GM23338 (cell line): ENCODE measurements around the gene CCNY. TPM values are rescaled to one million over a fixed set of nuclear protein-coding genes. Genes with fewer than 3 reads are reported as not detected.

ENCODE experiments used
- ATAC-seq: fragments of 200-7000 bp; cut with Tn5 transposase; 3 replicates; pipeline ENCODE4 v1.9.1; 2020
- DNase-seq: peaks from one replicate; pipeline ENCODE4 v3.0.0-alpha.2; 2015; ENCODE audit warnings: low spot score
- H2AFZ ChIP-seq: fragments of 200-600 bp; sonication (generic); 2 replicates; pipeline ENCODE4 v1.8.0; 2016; ENCODE audit warnings: antibody characterized with exemption, mild to moderate bottlenecking, moderate library complexity
- H3F3A ChIP-seq: fragments of 200-600 bp; sonication (generic); replicated peaks from 2 replicates; pipeline ENCODE4 v1.8.0; 2017; ENCODE audit warnings: antibody characterized with exemption, mixed run types, low read depth
- H3K27ac ChIP-seq: fragments of 200-600 bp; sonication (generic); 2 replicates; pipeline ENCODE4 v1.6.1; 2016; ENCODE audit warnings: low read depth
- H3K27me3 ChIP-seq: fragments of 200-600 bp; sonication (generic); 2 replicates; pipeline ENCODE4 v1.8.0; 2016; ENCODE audit warnings: mild to moderate bottlenecking, mixed run types, moderate library complexity; ENCODE audit not compliant: insufficient read depth
- H3K36me3 ChIP-seq: fragments of 200-600 bp; sonication (generic); 2 replicates; pipeline ENCODE4 v1.8.0; 2016; ENCODE audit warnings: mild to moderate bottlenecking; ENCODE audit not compliant: insufficient read depth
- H3K4me1 ChIP-seq: fragments of 200-600 bp; sonication (generic); 2 replicates; pipeline ENCODE4 v1.8.0; 2016; ENCODE audit warnings: mild to moderate bottlenecking, moderate library complexity; ENCODE audit not compliant: insufficient read depth
- H3K4me2 ChIP-seq: fragments of 200-600 bp; sonication (generic); 2 replicates; pipeline ENCODE4 v1.7.1; 2017; ENCODE audit warnings: mixed run types
- H3K4me3 ChIP-seq: fragments of 200-600 bp; sonication (generic); 2 replicates; pipeline ENCODE4 v1.6.1; 2016; ENCODE audit warnings: mixed run types
- H3K79me2 ChIP-seq: fragments of 200-600 bp; sonication (generic); replicated peaks from 2 replicates; pipeline ENCODE4 v1.8.0; 2017; ENCODE audit warnings: mild to moderate bottlenecking; ENCODE audit not compliant: insufficient read depth
- H3K9me2 ChIP-seq: fragments of 200-600 bp; sonication (generic); 2 replicates; pipeline ENCODE4 v1.8.0; 2017; ENCODE audit not compliant: insufficient read depth
- H4K20me1 ChIP-seq: fragments of 200-600 bp; sonication (generic); replicated peaks from 2 replicates; pipeline ENCODE4 v1.8.0; 2017; ENCODE audit warnings: mild to moderate bottlenecking; ENCODE audit not compliant: insufficient read depth
- H3K27ac Mint-ChIP-seq: 2 replicates; pipeline ENCODE4 v1.8.0; 2020; ENCODE audit warnings: inconsistent platforms, mild to moderate bottlenecking, moderate library complexity, mixed read lengths
- H3K27me3 Mint-ChIP-seq: 3 replicates; pipeline ENCODE4 v1.8.0; 2022; ENCODE audit warnings: low read depth, mild to moderate bottlenecking, moderate library complexity, mixed read lengths, inconsistent platforms; ENCODE audit not compliant: insufficient read depth, poor library complexity
- H3K36me3 Mint-ChIP-seq: 3 replicates; pipeline ENCODE4 v1.8.0; 2021; ENCODE audit warnings: low read depth, mild to moderate bottlenecking, inconsistent platforms, moderate library complexity, mixed read lengths
- H3K4me1 Mint-ChIP-seq: 3 replicates; pipeline ENCODE4 v1.8.0; 2020; ENCODE audit warnings: mild to moderate bottlenecking, inconsistent platforms, mixed read lengths
- H3K4me3 Mint-ChIP-seq: 3 replicates; pipeline ENCODE4 v1.8.0; 2021; ENCODE audit warnings: moderate library complexity, mild to moderate bottlenecking, inconsistent platforms, mixed read lengths
- H3K9me3 Mint-ChIP-seq: 3 replicates; pipeline ENCODE4 v1.8.0; 2020; ENCODE audit warnings: moderate library complexity, mild to moderate bottlenecking, inconsistent platforms, mixed read lengths
- CREB1 ChIP-seq: fragments of 250-450 bp; sonication (Bioruptor Pico); IDR thresholded peaks from 2 replicates; pipeline ENCODE4 v1.5.0; 2020; ENCODE audit warnings: low read depth, mild to moderate bottlenecking, moderate library complexity
- ETS1 ChIP-seq: IDR thresholded peaks from 2 replicates; pipeline ENCODE4 v1.6.1; 2016; ENCODE audit warnings: antibody characterized with exemption
- EZH2phosphoT487 ChIP-seq: fragments of 200-600 bp; sonication (generic); IDR thresholded peaks from one replicate; pipeline ENCODE4 v1.8.1; 2018; ENCODE audit warnings: antibody characterized with exemption; ENCODE audit not compliant: unreplicated experiment
- JUNB ChIP-seq: IDR thresholded peaks from one replicate; pipeline ENCODE4 v1.6.1; 2016; ENCODE audit warnings: antibody characterized with exemption; ENCODE audit not compliant: unreplicated experiment
- NANOG ChIP-seq: IDR thresholded peaks from 2 replicates; pipeline ENCODE4 v1.6.1; 2016; ENCODE audit warnings: antibody characterized with exemption, borderline replicate concordance
- POLR2AphosphoS5 ChIP-seq: IDR thresholded peaks from 2 replicates; pipeline ENCODE4 v1.6.1; 2016; ENCODE audit warnings: antibody characterized with exemption, low read depth
- ZNF331 ChIP-seq: fragments of 250-450 bp; sonication (Bioruptor Pico); IDR thresholded peaks from 2 replicates; pipeline ENCODE4 v1.5.0; 2020; ENCODE audit warnings: low read depth, mild to moderate bottlenecking, moderate library complexity
- polyA plus RNA-seq: library from polyadenylated mRNA; unstranded; fragments of >200 nt; fragmentation: Nextera tagmentation; extraction: Ambion mirVana; gene quantifications from 2 replicates; pipeline ENCODE4 v1.2.1, GENCODE V29; 2016
- total RNA-seq: library from RNA; depleted of rRNA; stranded (reverse); fragments of >200 nt; shearing (Covaris generic); gene quantifications from 2 replicates; pipeline ENCODE4 v1.2.3, GENCODE V29; 2014
- TF ChIP-seq, protein P1 (sequence below): IDR thresholded peaks from one replicate; pipeline ENCODE4 v1.6.1; 2018; ENCODE audit warnings: antibody characterized with exemption; ENCODE audit not compliant: unreplicated experiment
- TF ChIP-seq, protein P2 (sequence below), 2 experiments: fragments of 200-600 bp in 1 of 2; sonication (generic) in 1 of 2; conservative IDR thresholded peaks; 2 replicates each; pipeline versions ENCODE4 v1.5.1 to v1.6.1; 2016 to 2017; ENCODE audit warnings: antibody characterized with exemption in 2 of 2, low read depth in 2 of 2, mild to moderate bottlenecking in 2 of 2, moderate library complexity in 1 of 2
- TF ChIP-seq, protein P3 (sequence below): fragments of 250-450 bp; sonication (Bioruptor Pico); IDR thresholded peaks from 2 replicates; pipeline ENCODE4 v1.5.0; 2020; ENCODE audit warnings: mild to moderate bottlenecking, moderate library complexity

CCNY gene
- total and polyA plus RNA-seq, 2 experiments from 2014 or later, result 14.2 to 29.0 TPM

- Histone ChIP-seq H3K4me3 (no peak overlapping the region), H3K27me3 (no peaks in the 10 kb centered on the region), H3K4me2 (no peak overlapping the region), H2AFZ (no peak overlapping the region), H3K9me2 (0 out of 2 replicates have a peak, but pooled peaks cover 3% of the 10 kb centered on the region), H3F3A (no peaks in the 10 kb centered on the region), H3K27ac (no peak overlapping the region), H4K20me1 (no peaks in the 10 kb centered on the region), H3K36me3 (0 out of 2 replicates have a peak, but pooled peaks cover 3% of the 10 kb centered on the region), H3K4me1 (peaks cover 4% of the 10 kb centered on the region; the same call in 1 of the 2 replicates), H3K79me2 (no peaks in the 10 kb centered on the region)
- Mint-ChIP-seq H3K27ac (no peak overlapping the region), H3K9me3 (no peaks in the 10 kb centered on the region), H3K36me3 (peaks cover 2% of the 10 kb centered on the region; the same call in 2 of the 3 replicates), H3K4me1 (peaks cover 9% of the 10 kb centered on the region), H3K27me3 (no peaks in the 10 kb centered on the region), H3K4me3 (no peak overlapping the region)
- DNase-seq, result no peak
- no peak; the same call in 1 of the 3 replicates for ATAC-seq
- TF ChIP-seq ETS1 (no peak), POLR2AphosphoS5 (no peak), JUNB (no peak), EZH2phosphoT487 (no peak), ZNF331 (CRISPR knock-in tag) (no peak), NANOG (no peak), CREB1 (no peak)
- TF ChIP-seq, protein P1, sequence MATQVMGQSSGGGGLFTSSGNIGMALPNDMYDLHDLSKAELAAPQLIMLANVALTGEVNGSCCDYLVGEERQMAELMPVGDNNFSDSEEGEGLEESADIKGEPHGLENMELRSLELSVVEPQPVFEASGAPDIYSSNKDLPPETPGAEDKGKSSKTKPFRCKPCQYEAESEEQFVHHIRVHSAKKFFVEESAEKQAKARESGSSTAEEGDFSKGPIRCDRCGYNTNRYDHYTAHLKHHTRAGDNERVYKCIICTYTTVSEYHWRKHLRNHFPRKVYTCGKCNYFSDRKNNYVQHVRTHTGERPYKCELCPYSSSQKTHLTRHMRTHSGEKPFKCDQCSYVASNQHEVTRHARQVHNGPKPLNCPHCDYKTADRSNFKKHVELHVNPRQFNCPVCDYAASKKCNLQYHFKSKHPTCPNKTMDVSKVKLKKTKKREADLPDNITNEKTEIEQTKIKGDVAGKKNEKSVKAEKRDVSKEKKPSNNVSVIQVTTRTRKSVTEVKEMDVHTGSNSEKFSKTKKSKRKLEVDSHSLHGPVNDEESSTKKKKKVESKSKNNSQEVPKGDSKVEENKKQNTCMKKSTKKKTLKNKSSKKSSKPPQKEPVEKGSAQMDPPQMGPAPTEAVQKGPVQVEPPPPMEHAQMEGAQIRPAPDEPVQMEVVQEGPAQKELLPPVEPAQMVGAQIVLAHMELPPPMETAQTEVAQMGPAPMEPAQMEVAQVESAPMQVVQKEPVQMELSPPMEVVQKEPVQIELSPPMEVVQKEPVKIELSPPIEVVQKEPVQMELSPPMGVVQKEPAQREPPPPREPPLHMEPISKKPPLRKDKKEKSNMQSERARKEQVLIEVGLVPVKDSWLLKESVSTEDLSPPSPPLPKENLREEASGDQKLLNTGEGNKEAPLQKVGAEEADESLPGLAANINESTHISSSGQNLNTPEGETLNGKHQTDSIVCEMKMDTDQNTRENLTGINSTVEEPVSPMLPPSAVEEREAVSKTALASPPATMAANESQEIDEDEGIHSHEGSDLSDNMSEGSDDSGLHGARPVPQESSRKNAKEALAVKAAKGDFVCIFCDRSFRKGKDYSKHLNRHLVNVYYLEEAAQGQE, result no peak
- TF ChIP-seq, protein P2, sequence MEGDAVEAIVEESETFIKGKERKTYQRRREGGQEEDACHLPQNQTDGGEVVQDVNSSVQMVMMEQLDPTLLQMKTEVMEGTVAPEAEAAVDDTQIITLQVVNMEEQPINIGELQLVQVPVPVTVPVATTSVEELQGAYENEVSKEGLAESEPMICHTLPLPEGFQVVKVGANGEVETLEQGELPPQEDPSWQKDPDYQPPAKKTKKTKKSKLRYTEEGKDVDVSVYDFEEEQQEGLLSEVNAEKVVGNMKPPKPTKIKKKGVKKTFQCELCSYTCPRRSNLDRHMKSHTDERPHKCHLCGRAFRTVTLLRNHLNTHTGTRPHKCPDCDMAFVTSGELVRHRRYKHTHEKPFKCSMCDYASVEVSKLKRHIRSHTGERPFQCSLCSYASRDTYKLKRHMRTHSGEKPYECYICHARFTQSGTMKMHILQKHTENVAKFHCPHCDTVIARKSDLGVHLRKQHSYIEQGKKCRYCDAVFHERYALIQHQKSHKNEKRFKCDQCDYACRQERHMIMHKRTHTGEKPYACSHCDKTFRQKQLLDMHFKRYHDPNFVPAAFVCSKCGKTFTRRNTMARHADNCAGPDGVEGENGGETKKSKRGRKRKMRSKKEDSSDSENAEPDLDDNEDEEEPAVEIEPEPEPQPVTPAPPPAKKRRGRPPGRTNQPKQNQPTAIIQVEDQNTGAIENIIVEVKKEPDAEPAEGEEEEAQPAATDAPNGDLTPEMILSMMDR (conservative IDR thresholded peaks at IDR 0.05; ENCODE audit: low read depth in 2 of 2), result no peak; a peak in 1 of 4 replicates
- TF ChIP-seq, protein P3, sequence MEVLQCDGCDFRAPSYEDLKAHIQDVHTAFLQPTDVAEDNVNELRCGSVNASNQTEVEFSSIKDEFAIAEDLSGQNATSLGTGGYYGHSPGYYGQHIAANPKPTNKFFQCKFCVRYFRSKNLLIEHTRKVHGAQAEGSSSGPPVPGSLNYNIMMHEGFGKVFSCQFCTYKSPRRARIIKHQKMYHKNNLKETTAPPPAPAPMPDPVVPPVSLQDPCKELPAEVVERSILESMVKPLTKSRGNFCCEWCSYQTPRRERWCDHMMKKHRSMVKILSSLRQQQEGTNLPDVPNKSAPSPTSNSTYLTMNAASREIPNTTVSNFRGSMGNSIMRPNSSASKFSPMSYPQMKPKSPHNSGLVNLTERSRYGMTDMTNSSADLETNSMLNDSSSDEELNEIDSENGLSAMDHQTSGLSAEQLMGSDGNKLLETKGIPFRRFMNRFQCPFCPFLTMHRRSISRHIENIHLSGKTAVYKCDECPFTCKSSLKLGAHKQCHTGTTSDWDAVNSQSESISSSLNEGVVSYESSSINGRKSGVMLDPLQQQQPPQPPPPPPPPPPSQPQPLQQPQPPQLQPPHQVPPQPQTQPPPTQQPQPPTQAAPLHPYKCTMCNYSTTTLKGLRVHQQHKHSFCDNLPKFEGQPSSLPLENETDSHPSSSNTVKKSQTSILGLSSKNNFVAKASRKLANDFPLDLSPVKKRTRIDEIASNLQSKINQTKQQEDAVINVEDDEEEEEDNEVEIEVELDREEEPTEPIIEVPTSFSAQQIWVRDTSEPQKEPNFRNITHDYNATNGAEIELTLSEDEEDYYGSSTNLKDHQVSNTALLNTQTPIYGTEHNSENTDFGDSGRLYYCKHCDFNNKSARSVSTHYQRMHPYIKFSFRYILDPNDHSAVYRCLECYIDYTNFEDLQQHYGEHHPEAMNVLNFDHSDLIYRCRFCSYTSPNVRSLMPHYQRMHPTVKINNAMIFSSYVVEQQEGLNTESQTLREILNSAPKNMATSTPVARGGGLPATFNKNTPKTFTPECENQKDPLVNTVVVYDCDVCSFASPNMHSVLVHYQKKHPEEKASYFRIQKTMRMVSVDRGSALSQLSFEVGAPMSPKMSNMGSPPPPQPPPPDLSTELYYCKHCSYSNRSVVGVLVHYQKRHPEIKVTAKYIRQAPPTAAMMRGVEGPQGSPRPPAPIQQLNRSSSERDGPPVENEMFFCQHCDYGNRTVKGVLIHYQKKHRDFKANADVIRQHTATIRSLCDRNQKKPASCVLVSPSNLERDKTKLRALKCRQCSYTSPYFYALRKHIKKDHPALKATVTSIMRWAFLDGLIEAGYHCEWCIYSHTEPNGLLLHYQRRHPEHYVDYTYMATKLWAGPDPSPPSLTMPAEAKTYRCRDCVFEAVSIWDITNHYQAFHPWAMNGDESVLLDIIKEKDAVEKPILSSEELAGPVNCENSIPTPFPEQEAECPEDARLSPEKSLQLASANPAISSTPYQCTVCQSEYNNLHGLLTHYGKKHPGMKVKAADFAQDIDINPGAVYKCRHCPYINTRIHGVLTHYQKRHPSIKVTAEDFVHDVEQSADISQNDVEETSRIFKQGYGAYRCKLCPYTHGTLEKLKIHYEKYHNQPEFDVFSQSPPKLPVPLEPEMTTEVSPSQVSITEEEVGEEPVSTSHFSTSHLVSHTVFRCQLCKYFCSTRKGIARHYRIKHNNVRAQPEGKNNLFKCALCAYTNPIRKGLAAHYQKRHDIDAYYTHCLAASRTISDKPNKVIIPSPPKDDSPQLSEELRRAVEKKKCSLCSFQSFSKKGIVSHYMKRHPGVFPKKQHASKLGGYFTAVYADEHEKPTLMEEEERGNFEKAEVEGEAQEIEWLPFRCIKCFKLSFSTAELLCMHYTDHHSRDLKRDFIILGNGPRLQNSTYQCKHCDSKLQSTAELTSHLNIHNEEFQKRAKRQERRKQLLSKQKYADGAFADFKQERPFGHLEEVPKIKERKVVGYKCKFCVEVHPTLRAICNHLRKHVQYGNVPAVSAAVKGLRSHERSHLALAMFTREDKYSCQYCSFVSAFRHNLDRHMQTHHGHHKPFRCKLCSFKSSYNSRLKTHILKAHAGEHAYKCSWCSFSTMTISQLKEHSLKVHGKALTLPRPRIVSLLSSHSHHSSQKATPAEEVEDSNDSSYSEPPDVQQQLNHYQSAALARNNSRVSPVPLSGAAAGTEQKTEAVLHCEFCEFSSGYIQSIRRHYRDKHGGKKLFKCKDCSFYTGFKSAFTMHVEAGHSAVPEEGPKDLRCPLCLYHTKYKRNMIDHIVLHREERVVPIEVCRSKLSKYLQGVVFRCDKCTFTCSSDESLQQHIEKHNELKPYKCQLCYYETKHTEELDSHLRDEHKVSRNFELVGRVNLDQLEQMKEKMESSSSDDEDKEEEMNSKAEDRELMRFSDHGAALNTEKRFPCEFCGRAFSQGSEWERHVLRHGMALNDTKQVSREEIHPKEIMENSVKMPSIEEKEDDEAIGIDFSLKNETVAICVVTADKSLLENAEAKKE (CRISPR knock-in tag), result no peak
Observed at GRCh38 chr10:35575640-35576039, 239.3 kb downstream of the CCNY start.
